Activated CD8-positive, alpha-beta memory T cell treated with anti-CD3 and anti-CD28 coated beads, Interleukin-2, amount 50 U/mL, for 1 hour (primary cell): ENCODE results near the gene TMEM97.
"Not testable (repeated sequence)": the region's sequence is repeated elsewhere in the genome, so short reads cannot be mapped to it uniquely, and the experiment has no call there.

Experiments used
- DNase-seq: peaks from one replicate; pipeline ENCODE4 v3.0.0-alpha.2; 2020; ENCODE audit errors: extremely low read depth

Gene TMEM97

DNA sequence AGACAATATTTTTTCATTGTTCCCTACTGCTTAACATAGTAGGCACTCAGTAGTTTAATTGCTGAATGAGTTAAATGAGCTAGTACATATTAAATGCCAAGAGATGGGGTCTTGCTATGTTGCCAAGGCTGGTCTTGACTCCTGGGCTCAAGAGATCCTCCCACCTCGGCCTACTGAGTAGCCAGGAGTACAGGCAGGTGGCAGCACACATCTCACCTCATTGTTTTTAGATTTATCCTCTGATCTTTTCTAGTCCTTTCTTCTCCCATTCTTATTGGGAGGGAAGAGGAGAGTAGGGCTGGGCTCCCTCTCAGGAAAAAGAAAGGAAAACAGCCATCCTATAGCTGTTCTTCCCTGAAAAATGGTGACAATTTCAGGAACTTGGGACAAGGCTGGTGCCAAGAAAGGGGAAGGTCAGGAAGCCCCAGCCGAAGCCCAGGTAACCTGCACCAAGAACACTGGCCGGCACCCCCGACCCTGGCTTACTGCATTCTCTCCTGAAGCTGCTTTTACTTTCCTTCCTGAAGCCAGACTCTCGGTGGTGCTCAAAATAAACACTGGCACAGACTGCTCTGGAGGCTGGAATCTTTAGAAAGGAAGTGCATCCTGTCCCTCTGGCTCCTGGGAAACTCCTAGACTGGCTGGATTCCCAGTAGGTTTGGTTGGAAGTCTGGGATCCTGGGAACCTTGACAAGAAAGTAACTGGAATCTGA, 19.2 kb downstream of the TMEM97 start:
- no peak for DNase-seq

DNA sequence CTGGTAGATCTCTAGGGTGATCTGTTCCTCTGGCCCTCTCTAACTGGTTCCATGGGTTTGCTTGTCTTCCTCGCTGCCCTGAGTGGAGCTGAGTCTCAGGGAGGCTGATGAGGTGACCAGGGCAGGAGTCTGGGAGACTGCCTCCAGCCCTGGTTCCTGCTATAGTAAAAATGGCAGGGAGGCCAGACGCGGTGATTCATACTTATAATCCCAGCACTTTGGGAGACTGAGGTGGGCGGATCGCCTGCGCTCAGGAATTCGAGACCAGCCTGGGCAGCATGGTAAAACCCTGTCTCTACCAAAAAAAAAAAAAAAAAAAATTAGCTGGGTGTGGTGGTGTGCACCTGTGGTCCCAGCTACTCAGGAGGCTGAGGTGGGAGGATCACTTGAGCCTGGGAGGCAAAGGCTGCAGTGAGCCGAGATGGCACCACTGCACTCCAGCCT, 19.8 kb downstream of the TMEM97 start:
- not testable (repeated sequence) for DNase-seq

DNA sequence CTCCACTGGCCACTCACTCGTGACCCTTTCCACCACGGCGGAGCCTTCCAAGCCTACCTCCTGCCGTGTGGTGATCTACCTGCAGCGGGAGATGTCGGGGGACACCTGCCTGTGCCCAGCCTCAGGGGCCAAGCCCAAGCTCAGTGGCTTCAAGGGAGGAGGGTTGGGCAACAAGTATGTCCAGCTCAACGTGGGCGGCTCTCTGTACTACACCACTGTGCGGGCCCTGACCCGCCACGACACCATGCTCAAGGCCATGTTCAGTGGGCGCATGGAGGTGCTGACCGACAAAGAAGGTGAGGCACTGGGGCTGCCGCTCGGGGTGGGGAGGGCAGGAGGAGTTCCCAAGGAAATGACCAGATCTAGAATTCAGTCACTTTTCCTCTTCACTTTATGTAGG, 20.4 kb downstream of the TMEM97 start:
- DNase-seq = no peak

DNA sequence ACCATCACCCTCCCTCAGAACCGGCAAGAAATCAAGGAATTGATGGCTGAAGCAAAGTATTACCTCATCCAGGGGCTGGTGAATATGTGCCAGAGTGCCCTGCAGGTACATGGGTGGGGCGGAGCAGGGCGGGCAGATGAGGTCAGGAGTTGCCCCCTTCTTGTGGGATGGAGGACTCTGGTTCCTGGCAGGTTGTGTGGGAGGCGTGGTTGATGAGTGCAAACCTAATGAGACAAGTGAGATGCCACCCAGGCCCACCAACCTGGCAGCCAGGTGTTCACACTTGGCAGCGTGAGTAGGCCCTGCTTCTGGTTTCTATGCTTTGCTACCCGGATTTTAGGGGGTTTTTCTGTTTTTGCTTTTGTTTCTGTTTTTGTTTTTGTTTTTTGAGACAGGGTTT, 21.4 kb downstream of the TMEM97 start:
- no peak for DNase-seq

DNA sequence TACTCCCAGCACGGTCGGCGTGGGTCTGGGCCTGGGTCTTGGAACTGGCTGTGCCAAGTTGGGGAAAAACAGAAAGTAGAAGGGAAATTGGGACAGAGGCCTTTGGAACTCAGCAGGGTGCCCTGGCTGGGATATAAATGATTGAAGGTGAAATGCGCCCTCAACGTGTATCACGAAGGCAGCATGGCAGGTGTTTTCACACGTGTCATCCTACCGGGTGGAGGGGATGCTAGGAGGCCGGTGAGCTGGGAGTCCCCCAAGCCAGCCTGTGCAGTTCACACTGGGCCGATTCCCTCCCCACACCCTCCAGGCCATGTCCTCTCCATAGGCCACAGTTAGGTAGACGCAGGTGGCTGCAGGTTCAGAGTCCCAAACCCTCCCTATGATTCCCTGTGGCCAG, 22.5 kb downstream of the TMEM97 start:
- no peak for DNase-seq

DNA sequence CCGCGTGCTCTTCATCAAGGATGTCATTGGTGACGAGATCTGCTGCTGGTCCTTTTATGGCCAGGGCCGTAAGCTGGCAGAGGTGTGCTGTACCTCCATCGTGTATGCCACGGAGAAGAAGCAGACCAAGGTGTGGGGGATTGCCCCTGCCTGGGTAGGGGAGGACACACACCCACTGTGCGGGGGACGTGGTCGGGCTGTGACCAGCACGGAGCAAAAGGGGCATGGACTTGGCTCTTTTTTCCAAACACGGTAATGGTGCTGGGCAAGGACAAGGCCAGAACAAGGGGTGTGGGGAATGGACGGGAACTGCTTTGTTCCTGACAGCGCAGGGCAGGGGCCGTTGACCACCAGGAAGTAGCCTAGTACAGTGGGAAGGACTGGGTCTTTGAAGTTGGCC, 23.3 kb downstream of the TMEM97 start:
- no peak for DNase-seq

DNA sequence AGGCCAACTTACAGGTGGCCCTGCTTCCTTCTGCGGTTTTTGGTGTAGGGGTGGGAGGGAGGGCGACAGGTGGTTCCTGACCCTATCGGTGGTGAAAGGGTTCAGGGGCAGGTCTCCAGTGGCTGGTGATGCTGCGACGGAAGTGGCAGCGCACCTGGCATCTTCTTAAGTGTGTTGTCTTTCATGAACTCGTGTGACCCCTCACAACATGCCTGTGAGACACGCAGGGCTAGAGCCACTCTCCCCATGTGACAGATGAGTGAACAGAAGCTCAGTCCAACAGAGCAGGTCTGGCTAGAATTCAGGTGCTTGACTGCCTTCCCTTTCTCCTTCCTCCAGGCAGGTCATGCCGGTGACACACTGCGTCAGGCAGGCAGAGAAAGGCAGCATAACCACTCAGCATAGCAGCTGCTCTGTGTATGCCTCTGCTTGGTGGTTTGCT, 24.5 kb downstream of the TMEM97 start:
- DNase-seq = no peak

DNA sequence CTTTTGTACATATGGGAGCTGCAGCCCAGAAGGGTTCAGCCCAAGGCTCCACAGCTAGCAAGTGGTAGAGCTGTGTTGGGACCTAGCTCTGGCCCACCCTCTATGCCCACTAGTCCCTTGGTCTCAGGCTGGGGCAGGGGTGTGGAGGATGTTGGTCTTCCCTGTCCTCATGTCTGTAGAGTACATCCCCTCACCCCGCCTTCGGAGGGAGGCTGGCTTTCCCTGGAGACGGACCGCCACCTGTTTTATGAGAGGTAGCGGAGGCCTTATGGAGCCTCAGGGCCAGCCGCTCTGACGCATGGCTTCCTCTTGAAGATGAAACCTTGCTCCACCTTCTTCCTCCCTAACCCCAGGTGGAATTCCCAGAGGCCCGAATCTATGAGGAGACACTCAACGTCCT, 25.0 kb downstream of the TMEM97 start:
- no peak for DNase-seq

DNA sequence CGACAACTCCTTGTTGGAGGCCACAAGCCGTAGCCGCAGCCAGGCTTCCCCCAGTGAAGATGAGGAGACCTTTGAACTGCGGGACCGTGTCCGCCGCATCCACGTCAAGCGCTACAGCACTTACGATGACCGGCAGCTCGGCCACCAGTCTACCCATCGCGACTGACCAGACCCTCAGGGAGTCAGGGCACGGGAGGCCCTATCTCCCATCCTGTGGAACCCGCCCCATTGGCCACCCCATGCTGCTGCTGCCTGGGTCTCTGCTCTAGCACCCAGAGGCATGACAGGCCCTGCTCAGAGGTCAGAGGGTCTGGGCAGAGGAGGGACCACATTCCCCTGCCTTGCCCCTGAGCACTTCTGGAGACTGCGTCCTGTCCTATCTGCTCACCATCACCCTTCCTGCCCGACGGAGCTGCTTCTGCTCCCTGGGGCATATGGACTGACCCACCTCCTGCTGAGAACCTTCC, 25.5 kb downstream of the TMEM97 start:
- no peak for DNase-seq

DNA sequence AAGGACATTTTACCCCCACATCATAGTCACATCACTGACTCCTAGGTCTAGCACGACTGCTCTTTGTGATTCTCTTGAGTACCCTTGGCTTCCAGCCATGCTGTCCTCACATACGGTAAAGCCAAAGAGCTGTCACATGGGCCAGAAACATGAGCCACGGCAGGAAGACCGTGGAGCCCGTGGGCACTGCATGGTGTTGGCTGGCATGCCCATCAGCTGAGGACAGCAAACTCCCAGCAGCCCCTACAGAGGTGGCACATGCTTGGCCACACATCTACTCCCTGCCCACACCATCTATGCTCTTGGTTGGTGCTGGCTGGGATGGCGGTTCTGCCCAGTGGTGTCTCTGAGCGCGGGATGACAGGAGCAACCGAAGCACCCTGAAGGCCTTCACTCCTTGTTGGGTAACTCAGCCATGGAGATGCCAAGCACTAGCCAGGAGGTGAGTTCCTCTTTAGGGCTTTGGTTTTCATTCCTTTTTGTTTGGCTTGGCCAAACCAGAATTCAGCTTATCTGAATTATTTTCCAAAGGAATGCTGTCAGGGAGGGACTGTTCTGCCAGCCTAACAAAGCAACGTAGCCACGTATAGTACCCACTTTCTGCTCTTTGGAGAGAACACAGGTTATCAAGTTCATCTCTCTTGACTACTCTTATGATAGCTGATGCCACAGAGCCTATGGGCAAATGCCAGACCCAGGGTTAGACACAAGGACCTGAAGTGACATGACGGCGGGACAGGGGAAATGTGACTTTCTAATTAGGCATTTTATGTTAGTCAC, 26.6 kb downstream of the TMEM97 start:
- DNase-seq = no peak

DNA sequence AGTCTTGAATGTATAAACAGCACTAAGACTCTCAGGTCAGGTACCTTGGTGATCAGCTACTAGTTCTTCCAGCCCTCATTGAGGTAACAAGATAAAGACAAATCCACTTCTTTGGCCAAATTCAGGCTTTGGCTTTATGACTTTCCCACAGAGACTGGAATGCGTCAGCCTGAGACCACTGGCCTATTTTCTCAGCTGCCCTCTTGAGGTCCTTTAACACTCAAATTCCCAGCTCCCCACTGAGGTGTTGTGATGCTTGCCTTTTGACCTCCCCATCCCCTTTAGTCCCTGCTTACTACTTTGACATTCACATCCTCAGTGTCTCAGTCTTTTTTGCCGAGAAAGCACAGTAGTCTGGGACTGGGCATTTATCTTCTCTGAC, 27.2 kb downstream of the TMEM97 start:
- no peak for DNase-seq

DNA sequence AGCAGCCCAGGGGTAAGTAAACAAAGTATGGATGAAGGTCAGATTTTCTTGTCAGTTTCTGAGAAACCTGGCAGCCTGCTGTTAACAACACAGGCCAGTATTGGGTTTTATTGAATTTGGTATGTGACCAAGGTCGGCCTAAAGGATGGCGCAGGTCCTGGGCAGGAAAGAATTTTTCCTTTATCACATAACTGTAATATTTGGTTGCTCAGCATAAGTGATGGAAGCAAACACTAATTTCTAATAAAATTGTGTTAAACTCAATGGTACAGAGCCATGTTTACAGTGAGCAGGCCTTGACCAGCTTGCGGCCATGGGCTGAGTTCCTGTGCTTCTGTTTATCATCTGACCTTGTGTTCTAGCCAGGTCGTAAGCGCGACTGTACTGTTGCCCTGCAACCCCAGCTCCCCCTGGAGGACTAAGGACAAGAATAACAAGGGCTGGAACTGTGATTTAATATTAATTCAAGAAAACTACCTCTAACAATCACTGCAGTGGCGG, 27.8 kb downstream of the TMEM97 start:
- no peak for DNase-seq

DNA sequence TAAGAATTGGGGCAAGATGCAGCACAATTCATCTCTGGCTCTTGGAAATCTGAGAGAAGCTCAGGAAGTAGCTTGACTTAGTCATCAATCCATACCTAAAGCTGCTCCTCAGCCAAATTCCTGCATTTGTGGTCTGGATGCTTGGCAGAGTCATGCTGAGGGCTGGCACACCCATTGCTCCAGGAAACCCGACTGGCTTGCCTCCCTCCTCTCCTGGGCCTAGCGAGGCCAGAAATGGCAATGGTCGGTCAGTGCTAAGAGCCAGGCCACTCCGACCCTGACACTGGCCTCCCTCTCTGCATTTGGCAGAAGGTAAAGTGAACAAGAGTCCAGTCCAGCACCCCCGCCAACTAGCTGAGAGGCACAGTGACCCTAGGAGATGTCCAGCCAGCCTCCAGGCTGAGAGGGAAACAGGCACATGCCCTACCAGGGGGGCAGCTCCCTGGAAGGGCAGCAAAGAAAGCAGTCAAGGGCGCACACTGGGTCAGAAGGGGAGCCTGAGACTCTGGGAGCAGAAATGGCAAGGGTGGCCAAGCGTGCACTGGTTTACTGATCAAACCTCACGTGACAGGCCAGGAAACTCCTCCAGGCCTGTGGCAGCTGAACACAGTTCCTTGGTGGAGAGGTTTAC, 28.4 kb downstream of the TMEM97 start:
- no peak for DNase-seq

DNA sequence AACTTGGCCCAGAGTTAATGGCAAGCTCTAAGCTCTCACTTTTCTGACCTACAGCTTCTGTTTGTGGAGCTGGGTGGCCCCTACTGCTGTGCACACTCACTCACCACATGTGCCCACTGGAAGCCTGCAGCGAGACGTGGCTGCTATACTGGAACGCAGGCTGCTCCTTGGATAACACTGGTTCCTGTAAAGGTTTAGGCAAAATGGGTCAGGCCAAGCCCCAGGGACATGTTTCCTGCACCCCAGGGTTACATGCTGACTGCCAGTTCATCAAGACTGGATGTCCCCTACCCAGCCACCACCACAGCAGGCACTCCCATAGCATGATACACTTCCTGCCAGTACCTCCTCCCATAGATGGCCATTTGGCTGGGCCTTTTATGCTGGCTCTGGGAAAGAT, 30.0 kb downstream of the TMEM97 start:
- DNase-seq = no peak

DNA sequence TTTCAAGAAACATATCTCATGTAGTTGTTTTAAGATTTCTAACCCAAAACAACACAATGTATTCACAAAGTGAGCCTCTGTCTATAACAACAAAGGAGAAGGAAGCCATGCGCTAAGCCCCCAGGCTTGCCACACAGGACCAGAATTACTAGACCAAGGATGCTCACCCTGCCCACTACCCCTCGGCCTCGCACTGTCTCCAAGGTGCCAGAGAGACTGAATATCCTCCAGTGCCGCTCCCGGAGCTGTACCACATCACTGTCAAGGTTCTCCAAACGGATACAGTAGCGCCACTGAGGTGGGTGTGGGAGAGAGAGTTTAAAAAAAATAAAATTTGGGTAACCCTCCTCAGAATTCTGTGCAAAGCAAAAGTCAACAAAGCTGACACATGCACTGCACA, 31.3 kb downstream of the TMEM97 start:
- DNase-seq = no peak

DNA sequence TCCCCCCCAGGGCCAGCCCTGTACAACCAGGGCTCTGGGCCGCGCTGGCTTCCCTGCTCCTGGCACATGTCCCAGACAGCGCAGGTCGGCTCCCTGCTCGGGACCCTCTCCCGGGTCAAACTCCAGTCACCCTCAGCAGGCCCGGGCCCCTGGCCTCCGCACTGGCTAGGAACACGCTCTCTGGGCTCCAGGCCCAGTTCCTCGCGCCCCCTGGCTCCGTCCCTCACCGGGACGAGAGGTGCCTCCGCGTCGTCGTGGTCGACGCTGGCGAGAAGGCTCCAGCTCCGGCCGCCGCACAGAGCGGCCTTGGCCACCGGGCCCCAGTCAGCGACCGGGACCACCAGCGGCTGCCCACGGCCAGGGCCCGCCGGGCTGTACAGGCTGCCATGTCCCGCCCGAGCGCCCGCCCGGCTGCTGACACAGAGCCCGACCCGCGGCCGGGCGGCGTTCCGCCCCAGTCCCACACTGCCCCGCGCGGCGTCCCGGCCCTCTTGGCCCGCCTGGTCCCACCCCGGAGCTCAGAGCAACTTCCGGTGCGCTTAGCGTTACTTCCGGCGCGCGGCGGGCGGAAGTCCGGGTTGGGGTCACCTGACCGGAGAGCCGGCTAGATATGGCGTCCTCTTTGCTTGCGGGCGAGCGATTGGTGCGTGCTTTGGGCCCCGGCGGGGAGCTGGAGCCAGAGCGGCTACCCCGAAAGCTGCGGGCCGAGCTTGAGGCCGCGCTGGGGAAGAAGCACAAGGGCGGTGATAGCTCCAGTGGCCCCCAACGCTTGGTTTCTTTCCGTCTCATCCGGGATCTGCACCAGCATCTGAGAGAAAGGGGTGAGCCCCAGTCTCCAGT, 38.3 kb downstream of the TMEM97 start, which contains the start of gene POLDIP2:
Gene POLDIP2, minus strand, starts transcription at position 467 of the 840 bp plus-strand sequence. Its CDS starts 79 bp downstream, at position 388.
- DNase-seq = peak; percentile 81

DNA sequence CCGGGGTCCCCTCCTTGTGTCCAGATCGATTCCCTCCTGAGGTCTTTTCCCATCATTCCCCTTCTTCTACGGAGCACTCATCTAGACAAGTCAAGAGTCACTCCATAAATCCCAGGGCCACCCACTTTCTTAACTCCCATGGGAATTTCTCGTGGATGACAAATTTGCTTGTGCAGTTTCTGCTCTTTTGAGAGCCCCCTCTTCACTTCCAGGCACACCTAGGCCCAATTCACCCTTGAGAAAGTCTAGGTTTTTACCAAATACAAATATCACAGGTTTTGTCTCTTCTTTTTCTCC, 38.8 kb downstream of the TMEM97 start:
- no peak for DNase-seq

DNA sequence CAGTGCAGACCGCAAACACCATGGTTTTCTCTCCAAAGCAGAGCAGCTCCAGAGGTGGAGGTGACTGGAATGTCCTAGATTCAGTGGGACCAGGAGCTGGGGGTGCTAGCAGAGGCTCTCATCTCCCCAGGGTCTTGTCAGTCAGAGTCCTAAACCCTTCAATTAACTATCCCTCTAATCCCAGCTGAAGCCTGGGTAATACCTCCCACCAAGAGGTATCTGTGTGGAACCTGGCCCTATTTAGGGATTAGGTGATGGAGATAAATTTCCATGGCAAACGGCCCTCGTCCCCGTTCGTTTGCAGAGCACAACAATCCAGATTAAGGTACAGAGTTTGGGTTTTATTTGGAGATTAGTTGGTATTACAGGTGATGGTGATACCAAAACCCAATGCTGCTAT, 44.2 kb downstream of the TMEM97 start:
- DNase-seq = no peak

DNA sequence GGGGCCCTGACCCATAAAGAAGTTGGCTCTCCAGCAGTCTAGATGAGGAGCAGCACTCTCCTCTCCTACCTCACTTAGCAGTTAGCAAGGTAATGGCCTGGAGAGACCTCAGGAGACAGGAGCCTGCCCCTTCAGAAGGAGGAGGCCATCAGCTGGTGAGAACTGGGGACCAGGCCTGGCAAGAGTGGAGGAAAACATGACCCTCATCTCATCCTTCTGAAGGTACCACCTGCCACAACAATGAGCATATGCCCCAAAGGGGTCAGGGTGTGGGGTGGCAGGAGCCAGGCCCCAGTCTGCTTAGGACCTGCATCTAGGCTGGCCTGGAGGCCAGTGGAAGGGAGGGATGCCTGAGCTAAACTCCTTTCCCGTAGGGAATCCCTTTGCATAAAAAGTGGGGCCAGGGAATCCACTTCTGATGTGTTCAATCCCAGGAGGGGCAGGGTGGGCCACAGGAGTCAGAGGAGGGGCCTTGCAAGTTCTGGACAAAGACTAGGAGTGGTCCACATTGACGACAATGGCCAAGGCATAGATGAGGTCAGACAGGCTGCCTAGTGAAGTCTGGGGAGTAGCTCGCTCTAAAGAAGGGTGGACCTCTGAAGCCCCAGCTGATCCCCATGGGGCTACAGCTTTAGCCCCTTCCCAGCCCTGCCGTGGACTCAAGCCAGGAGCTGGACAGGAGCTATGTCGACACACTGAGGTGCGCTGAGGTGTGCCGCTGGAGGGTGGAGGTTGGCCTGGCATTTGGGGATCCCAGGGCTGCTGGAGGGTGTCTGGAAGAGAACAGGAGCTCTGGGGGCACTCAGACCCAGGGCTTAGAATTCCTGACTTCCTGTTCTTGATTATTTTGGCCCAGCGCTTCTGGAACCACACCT, 45.0 kb downstream of the TMEM97 start:
- no peak for DNase-seq

DNA sequence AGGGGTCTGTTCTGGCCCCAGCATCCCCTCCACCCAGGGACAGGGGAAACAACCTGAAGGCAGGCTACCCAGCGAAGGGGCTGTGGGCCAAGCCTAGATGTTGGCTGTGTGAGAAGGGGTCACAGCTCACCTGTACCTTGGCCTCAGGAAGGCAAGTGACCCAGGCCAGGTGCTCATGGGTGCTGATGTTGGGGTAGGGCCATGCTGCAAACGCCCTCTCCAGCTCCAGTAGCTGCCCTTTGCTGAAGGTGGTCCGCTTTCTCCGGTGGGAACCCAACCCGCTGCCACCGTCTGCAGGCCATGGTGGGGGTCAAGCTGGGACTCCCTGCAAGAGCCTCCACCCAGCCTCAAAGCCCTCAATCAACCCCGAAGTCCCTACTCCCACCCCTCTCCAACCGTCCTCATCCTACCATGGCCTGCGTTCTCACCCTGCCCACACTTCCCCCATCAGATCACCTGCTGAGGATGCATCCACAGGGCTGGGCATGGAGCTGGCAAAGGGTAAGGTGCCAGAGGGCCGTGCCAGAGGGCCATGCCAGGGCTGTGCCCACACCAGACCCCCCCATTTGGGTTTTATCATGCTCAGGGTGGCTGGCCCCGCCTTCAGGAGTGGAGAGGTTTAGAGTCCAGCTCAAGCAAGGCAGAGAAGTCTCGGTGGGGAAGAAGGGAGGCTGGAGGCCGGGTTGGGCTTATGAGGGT, 45.8 kb downstream of the TMEM97 start, which contains the start of gene SEBOX:
Gene SEBOX, minus strand, starts transcription at position 535 of the 699 bp plus-strand sequence. Its CDS starts 48 bp downstream, at position 487.
- no peak for DNase-seq
